GM18505 (cell line): Measurements from ENCODE around the gene INF2.
"Not testable (repeated sequence)": the region's sequence is repeated elsewhere in the genome, so short reads cannot be mapped to it uniquely, and the experiment has no call there.

Experiments used
- ATAC-seq: cut with Tn5 transposase; IDR thresholded peaks from one replicate; pipeline ENCODE4 v1.9.1; 2021; ENCODE audit not compliant: unreplicated experiment
- POLR2A ChIP-seq: IDR thresholded peaks from 4 replicates; pipeline ENCODE4 v1.6.1; 2011; ENCODE audit warnings: borderline replicate concordance; ENCODE audit not compliant: insufficient read depth, insufficient read length; ENCODE audit errors: extremely low read depth

INF2 gene

DNA sequence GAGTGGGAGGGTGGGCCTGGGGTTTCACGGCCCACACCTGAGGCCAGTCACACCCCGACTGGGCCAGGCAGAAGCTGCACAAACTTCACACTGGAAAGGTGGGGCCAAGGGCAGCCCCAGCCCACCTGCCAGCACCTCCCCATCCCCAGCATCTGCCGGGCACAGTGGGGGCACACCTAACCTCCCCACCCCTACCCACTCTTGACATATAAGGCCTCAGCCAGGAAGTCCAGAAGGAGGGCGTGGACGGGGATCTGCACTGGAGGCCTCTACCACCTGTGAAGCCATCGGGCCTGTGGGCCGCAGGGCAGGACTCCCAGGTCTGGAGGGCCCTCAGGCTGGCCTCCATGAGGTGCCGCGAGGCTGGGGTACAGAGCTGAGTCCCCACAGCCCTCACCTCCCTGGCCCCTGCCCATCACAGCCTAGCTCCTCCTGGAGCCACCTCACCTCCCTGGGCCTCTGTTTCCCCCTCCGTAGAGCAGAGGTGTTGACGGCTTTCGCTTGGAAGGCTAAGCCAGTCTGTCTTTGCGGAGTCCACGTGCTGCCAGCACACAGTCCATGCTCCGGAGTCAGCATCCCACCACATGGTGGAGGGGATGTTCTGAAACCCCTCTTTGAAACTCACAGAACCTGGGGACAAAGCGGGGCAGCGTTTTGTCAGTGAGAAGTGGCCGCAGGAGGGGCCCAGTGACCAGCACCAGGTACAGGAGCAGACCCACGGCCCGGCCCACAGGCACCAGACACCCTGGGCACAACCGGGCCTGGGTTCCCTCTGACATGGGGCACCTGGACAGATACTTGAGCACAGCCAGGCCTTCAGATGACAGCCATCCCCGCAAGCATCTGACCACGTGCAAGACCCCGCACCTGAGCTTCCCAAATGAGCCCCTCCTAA, 38.2 kb upstream of the INF2 start:
- TF ChIP-seq POLR2A, result no peak
- no peak for ATAC-seq

DNA sequence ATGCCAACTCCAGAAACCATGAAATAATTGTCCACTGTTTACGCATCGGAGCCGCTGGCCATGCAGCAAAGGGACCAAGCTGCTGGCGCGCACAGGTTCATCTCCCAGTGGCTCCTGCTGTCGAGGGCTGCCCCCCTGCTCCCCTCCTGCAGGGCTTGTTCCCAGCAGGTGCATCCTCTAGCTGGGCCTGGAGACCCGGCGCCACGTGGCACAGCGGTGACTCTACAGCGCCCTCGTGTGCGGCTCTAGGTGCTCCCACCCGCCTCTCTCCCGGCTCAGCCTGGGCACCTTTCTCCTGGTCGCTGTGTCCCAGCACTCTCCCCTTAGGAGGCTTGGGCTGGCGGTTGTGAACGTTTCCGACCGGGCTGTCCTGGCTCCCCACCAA, 37.5 kb upstream of the INF2 start:
- TF ChIP-seq POLR2A, result no peak
- ATAC-seq, result no peak

DNA sequence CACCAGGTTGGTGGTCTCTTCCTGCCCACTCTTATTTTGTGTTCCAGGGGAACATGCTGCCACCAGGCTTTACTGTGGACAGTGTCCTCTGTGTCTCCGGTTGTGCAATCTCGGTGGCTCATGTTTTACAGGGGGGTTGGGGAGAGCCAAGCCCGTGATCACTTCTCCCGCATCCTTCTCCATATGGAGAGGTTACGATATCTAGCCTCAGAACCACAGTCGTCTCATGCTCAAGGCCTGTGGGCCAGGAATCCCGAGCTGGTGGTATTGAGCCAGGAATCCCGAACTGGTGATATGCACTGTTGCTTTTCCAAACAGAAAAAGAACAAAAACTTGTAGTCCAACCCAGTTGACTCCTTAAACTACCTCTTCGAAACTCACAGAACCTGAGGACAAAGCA, 37.0 kb upstream of the INF2 start:
- ATAC-seq, result no peak
- no peak for TF ChIP-seq POLR2A

GRCh38 chr14:104653130-104653920, 36.1 kb upstream of the INF2 start:
- ATAC-seq, result not testable (repeated sequence)

- no peak for TF ChIP-seq POLR2A
Measured at GRCh38 chr14:104654119-104654518, 35.3 kb upstream of the INF2 start.

DNA sequence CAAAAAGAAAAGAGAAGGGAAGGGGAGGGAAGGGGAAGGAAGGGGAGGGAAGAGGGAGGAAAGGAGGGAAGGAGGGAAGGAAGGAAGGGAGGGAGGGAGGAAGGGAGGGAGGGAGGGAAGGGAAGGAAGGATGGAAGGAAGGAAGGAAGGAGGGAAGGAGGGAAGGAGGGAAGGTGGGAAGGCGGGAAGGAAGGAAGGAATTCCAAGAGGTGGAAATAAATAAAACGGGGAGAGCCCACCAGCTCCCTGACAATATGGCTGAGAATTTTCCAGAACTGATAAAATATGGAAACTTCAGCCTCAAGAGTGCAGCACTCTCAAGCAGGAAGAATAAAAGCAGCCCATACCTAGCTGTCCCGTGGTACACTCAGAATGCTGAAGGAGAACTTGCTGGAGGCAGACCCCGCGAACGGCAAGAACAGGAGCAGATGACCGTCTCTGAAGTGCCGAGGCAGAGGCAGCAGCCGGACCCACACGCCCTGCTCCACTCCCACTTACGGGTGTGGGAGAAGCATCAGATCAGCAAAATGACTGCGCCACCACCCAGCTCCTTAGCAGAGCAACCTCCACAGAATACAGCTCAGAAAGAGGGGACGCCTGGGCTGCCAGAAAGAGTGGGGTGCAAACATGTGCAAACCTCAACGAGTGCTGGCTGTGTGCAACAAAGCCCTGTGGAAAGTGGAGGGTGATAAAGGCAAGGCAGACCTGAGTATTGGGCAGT, 34.1 kb upstream of the INF2 start:
- ATAC-seq, result no peak
- TF ChIP-seq POLR2A, result no peak

More at GRCh38 chr14:104654119-104654518, 35.3 kb upstream of the INF2 start:
- ATAC-seq, result no peak

DNA sequence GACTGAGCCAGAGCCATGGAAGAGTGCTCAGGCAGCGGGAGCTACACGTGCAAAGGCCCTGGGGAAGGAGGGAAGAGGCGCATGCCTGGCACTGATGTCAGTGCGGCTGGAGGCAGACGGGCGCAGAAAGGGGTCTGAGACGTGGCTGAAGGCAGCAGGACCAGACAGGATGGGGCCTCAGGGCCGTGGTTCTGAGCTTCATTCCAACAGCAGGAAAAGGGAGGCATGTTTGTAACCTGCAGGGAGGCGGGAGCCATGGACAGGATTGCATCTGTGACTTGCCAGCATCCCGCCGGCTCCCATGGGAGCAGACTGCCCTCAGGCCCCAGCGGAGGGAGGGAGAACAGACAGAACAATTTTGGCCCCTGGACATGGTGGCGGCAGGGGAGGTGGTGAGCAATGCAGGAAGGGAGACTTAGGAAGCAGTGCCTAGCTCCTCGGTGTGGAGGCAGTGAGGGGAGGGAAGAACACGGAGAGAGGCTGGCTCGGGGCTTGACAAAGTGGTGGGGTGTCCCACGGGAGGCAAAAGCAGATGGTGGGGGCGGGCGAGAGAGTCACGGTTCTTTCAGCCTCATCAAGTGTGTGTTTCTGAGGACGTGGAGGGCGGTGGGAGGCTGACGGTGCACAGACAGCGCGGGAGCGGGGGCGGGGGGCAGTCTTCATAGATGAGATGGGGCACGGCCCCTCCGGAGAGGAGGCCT, 33.3 kb upstream of the INF2 start:
- no peak for ATAC-seq
- no peak for TF ChIP-seq POLR2A

- no peak for TF ChIP-seq POLR2A
- peak; percentile 42 for ATAC-seq
Measured at GRCh38 chr14:104657101-104657524, 32.3 kb upstream of the INF2 start.

GRCh38 chr14:104657563-104658324, 31.7 kb upstream of the INF2 start:
- peak; percentile 43 for ATAC-seq
- TF ChIP-seq POLR2A, result peak; percentile 37

- ATAC-seq, result no peak
- TF ChIP-seq POLR2A, result no peak
Measured at GRCh38 chr14:104658325-104658712, 31.1 kb upstream of the INF2 start.

- ATAC-seq, result no peak
- no peak for TF ChIP-seq POLR2A
Measured at GRCh38 chr14:104659146-104659545, 30.3 kb upstream of the INF2 start.
